H1 (cell line): ENCODE data around the gene GPR161. TPM values are rescaled to one million over a fixed set of nuclear protein-coding genes. Genes with fewer than 3 reads are reported as not detected.

ENCODE experiments used
- CTCF ChIA-PET: fragments of 300-600 bp; sonication (Branson Sonifier 250); formaldehyde crosslinking; loops from one replicate; lab custom pipeline; 2021; ENCODE audit not compliant: partially characterized antibody; lab: Charles Lee
- POLR2A ChIA-PET: fragments of 300-600 bp; sonication (Branson Sonifier 250); formaldehyde crosslinking; loops from one replicate; lab custom pipeline; 2021; ENCODE audit warnings: inconsistent platforms; ENCODE audit not compliant: partially characterized antibody; lab: Charles Lee
- DNase-seq, 2 experiments: peaks; one replicate each; pipeline versions ENCODE4 v3.0.0 to v3.0.0-alpha.2; 2010 to 2022; ENCODE audit warnings: low spot score in 2 of 2, low read depth in 1 of 2, mixed read lengths in 1 of 2
- FAIRE-seq: peaks from 2 replicates; lab custom pipeline; 2011; peaks lifted over from hg19 to GRCh38; lab: Jason Lieb, UNC
- H2AFZ ChIP-seq: 2 replicates; pipeline ENCODE4 v1.8.1; 2012; ENCODE audit warnings: low read length, inconsistent platforms
- H2AK5ac ChIP-seq: 2 replicates; pipeline ENCODE4 v1.6.1; 2013; ENCODE audit warnings: low read depth, low read length
- H2BK120ac ChIP-seq: replicated peaks from 2 replicates; pipeline ENCODE3; 2013; ENCODE audit warnings: low read depth, low read length, inconsistent platforms
- H2BK12ac ChIP-seq: 2 replicates; pipeline ENCODE4 v1.6.1; 2013; ENCODE audit warnings: low read depth, low read length
- H2BK15ac ChIP-seq: 2 replicates; pipeline ENCODE4 v1.6.1; 2013; ENCODE audit warnings: low read length
- H2BK20ac ChIP-seq: 2 replicates; pipeline ENCODE4 v1.6.1; 2013; ENCODE audit warnings: low read length
- H2BK5ac ChIP-seq: 2 replicates; pipeline ENCODE4 v1.6.1; 2013; ENCODE audit warnings: low read depth, low read length
- H3K14ac ChIP-seq: 2 replicates; pipeline ENCODE4 v1.6.1; 2013; ENCODE audit warnings: inconsistent platforms; ENCODE audit not compliant: insufficient read length
- H3K18ac ChIP-seq: 2 replicates; pipeline ENCODE4 v1.6.1; 2013; ENCODE audit warnings: low read length; ENCODE audit errors: extremely low read depth
- H3K23ac ChIP-seq: 2 replicates; pipeline ENCODE4 v1.6.1; 2013; ENCODE audit warnings: inconsistent platforms; ENCODE audit not compliant: insufficient read length
- H3K23me2 ChIP-seq: 2 replicates; pipeline ENCODE4 v1.6.1; 2013; ENCODE audit warnings: low read depth, low read length
- H3K27ac ChIP-seq: 2 replicates; pipeline ENCODE4 v1.6.1; 2011; ENCODE audit warnings: low read depth, low read length, inconsistent platforms
- H3K27me3 ChIP-seq, 4 experiments: replicated peaks in 1 of 4; 1 replicate in 1 of 4; 2 replicates in 3 of 4; pipeline versions ENCODE4 v1.6.1 to v1.8.1; 2011 to 2013; ENCODE audit warnings: low read length in 3 of 4, mild to moderate bottlenecking in 3 of 4, inconsistent platforms in 2 of 4, mixed read lengths in 2 of 4, moderate library complexity in 1 of 4; ENCODE audit not compliant: control insufficient read depth in 3 of 4, insufficient read depth in 3 of 4; ENCODE audit errors: extremely low read depth in 1 of 4
- H3K36me3 ChIP-seq, 4 experiments: 2 replicates each; pipeline versions ENCODE4 v1.6.1 to v1.8.1; 2011 to 2013; ENCODE audit warnings: mild to moderate bottlenecking in 4 of 4, low read length in 3 of 4, moderate library complexity in 2 of 4, control low read depth in 1 of 4, inconsistent platforms in 1 of 4; ENCODE audit not compliant: insufficient read depth in 4 of 4, control insufficient read depth in 2 of 4
- H3K4ac ChIP-seq: replicated peaks from 2 replicates; pipeline ENCODE3; 2013; ENCODE audit warnings: low read length, low read depth, mixed read lengths, inconsistent platforms; ENCODE audit not compliant: insufficient read length
- H3K4me1 ChIP-seq, 4 experiments: replicated peaks in 1 of 4; 1 replicate in 1 of 4; 2 replicates in 3 of 4; pipeline versions ENCODE4 v1.6.1 to v1.8.1; 2011 to 2013; ENCODE audit warnings: low read length in 3 of 4, inconsistent platforms in 2 of 4, mixed read lengths in 1 of 4; ENCODE audit not compliant: insufficient read depth in 4 of 4, control insufficient read depth in 3 of 4
- H3K4me2 ChIP-seq, 2 experiments: 2 replicates each; pipeline versions ENCODE4 v1.6.1 to v1.8.1; 2011 to 2013; ENCODE audit warnings: low read depth in 2 of 2, low read length in 2 of 2, control low read depth in 1 of 2, inconsistent platforms in 1 of 2, mild to moderate bottlenecking in 1 of 2; ENCODE audit not compliant: insufficient read depth in 1 of 2
- H3K4me3 ChIP-seq, 4 experiments: fragments of 200-600, 300-600 bp in 1 of 4; sonication (generic), shearing (Covaris generic), sonication (Bioruptor Twin) in 1 of 4; 2 replicates each; pipeline versions ENCODE4 v1.5.1 to v1.8.1; 2011 to 2016; ENCODE audit warnings: low read length in 4 of 4, low read depth in 3 of 4, control low read depth in 2 of 4, inconsistent platforms in 2 of 4, mild to moderate bottlenecking in 2 of 4, mixed read lengths in 1 of 4, moderate library complexity in 1 of 4; ENCODE audit not compliant: insufficient read depth in 2 of 4; ENCODE audit errors: extremely low read depth in 1 of 4
- H3K56ac ChIP-seq: replicated peaks from 2 replicates; pipeline ENCODE3; 2013; ENCODE audit warnings: low read depth, mild to moderate bottlenecking, mixed read lengths, low read length, inconsistent platforms; ENCODE audit not compliant: insufficient read length
- H3K79me1 ChIP-seq: 2 replicates; pipeline ENCODE4 v1.6.1; 2013; ENCODE audit warnings: low read depth, low read length, control low read depth
- H3K79me2 ChIP-seq, 2 experiments: 2 replicates each; pipeline versions ENCODE4 v1.6.1 to v1.8.1; 2012 to 2013; ENCODE audit warnings: low read length in 2 of 2, mild to moderate bottlenecking in 2 of 2, inconsistent platforms in 1 of 2; ENCODE audit not compliant: insufficient read depth in 2 of 2, control insufficient read depth in 1 of 2
- H3K9ac ChIP-seq, 4 experiments: replicated peaks in 1 of 4; 1 replicate in 1 of 4; 2 replicates in 3 of 4; pipeline versions ENCODE4 v1.6.1 to v1.8.1; 2011 to 2013; ENCODE audit warnings: low read depth in 3 of 4, low read length in 3 of 4, control low read depth in 2 of 4, mild to moderate bottlenecking in 2 of 4, moderate library complexity in 2 of 4, inconsistent platforms in 1 of 4; ENCODE audit errors: extremely low read depth in 1 of 4
- H3K9me3 ChIP-seq, 2 experiments: 2 replicates each; pipeline versions ENCODE4 v1.6.1 to v1.8.1; 2012 to 2013; ENCODE audit warnings: mild to moderate bottlenecking in 2 of 2, moderate library complexity in 2 of 2, control low read depth in 1 of 2, inconsistent platforms in 1 of 2, low read depth in 1 of 2, low read length in 1 of 2, mixed read lengths in 1 of 2; ENCODE audit not compliant: insufficient read depth in 2 of 2
- H4K20me1 ChIP-seq, 2 experiments: replicated peaks in 1 of 2; 2 replicates each; pipeline versions ENCODE3 to v1.8.1; 2011 to 2013; ENCODE audit warnings: inconsistent platforms in 2 of 2, low read length in 2 of 2, mild to moderate bottlenecking in 1 of 2; ENCODE audit not compliant: insufficient read depth in 2 of 2, control insufficient read depth in 1 of 2
- H4K5ac ChIP-seq: 2 replicates; pipeline ENCODE4 v1.6.1; 2013; ENCODE audit warnings: low read length, low read depth, mixed read lengths, inconsistent platforms; ENCODE audit not compliant: insufficient read length
- H4K8ac ChIP-seq: 2 replicates; pipeline ENCODE4 v1.8.0; 2013; ENCODE audit warnings: mild to moderate bottlenecking, moderate library complexity, low read length, inconsistent platforms; ENCODE audit not compliant: insufficient read depth; ENCODE audit errors: extremely low read depth
- H4K91ac ChIP-seq: replicated peaks from 2 replicates; pipeline ENCODE3; 2013; ENCODE audit warnings: low read length, mixed read lengths, inconsistent platforms; ENCODE audit not compliant: insufficient read length
- WGBS, 2 experiments: shearing (Covaris generic) in 1 of 2; methylation state at CpG; one replicate each; pipeline versions ENCODE4 v1.1.6 to v1.1.7; 2013 to 2015; ENCODE audit warnings: low lambda C conversion rate in 2 of 2, mixed read lengths in 2 of 2, inconsistent platforms in 1 of 2, low coverage in 1 of 2, missing lambda C conversion rate in 1 of 2; ENCODE audit not compliant: insufficient replicate concordance in 2 of 2, insufficient coverage in 1 of 2, insufficient read length in 1 of 2; ENCODE audit errors: extremely low coverage in 1 of 2, missing lambda C conversion rate in 1 of 2; 5-methylcytosine and 5-hydroxymethylcytosine counted together
- polyA plus RNA-seq, 7 experiments: library from polyadenylated mRNA; depleted of rRNA in 3 of 7; stranded (reverse) in 5 of 7; unstranded in 2 of 7; fragments of >200 nt in 5 of 7; fragments of 200-250 nt in 2 of 7; gene quantifications; 1 replicate in 5 of 7; 2 replicates in 1 of 7; 4 replicates in 1 of 7; pipeline versions ENCODE4 v1.2.1 to v1.2.3, GENCODE V29; 2011 to 2013; ENCODE audit warnings: missing spikeins in 2 of 7, mixed read lengths in 2 of 7
- total RNA-seq: library from RNA; stranded (reverse); fragmentation: NEBNext Ultra II Directional; extraction: Animal tissue kit (Norgen Biotek cat#: 25700); gene quantifications from 2 replicates; pipeline ENCODE4 v1.2.1, GENCODE V29; 2021

The GPR161 gene
- total and polyA plus RNA-seq, 2 of the 8 experiments (the other 6 are each of a cell fraction or from before 2014, with no cell fraction given): 13.7 to 16.8 TPM

- CTCF ChIA-PET: interaction anchor here (6.1 kb wide), 1 partner anchor 8 kb away, joined by 75 read pairs; no protein-coding TSS in a partner anchor
- Histone ChIP-seq H4K5ac (no peak overlapping the region), H3K56ac (no peak overlapping the region), H2BK120ac (no peak overlapping the region), H3K4ac (no peak overlapping the region), H3K9me3 (no peaks in the 10 kb centered on the region), H3K4me1 (peaks cover 0 to 3% (median 0%) of the 10 kb centered on the region in 4 experiments; a peak in 1 of 7 replicates), H4K91ac (no peak overlapping the region), H3K4me3 (no peak overlapping the region), H3K18ac (no peak overlapping the region), H4K8ac (peak overlapping the region; percentile 28; the same call in 1 of the 2 replicates), H2BK15ac (no peak overlapping the region), H3K27me3 (no peaks in the 10 kb centered on the region), H2BK20ac (no peak overlapping the region), H2BK12ac (no peak overlapping the region), H3K14ac (no peak overlapping the region), H3K79me1 (no peaks in the 10 kb centered on the region), H3K23me2 (no peaks in the 10 kb centered on the region), H3K23ac (no peak overlapping the region), H3K79me2 (no peaks in the 10 kb centered on the region), H3K27ac (0 out of 2 replicates have a peak overlapping the region, but pooled peaks have one; percentile 10), H3K9ac (no peak overlapping the region), H3K4me2 (no peak overlapping the region), H2AK5ac (no peak overlapping the region), H2AFZ (no peak overlapping the region), H3K36me3 (peaks cover 0 to 2% (median 0%) of the 10 kb centered on the region in 4 experiments; a peak in 1 of 8 replicates), H4K20me1 (peaks cover 0 to 3% of the 10 kb centered on the region in 2 experiments), H2BK5ac (no peak overlapping the region)
- FAIRE-seq (no peak), DNase-seq (no peak)
- WGBS, 2 experiments: 89% methylated on average over 14 of the region's 14 CpGs; no CpG with 5 or more reads in 1 of the 2 experiments
- POLR2A ChIA-PET: interaction anchor here (1.8 kb wide), 1 partner anchor 8 kb away, joined by 3 read pairs; no protein-coding TSS in a partner anchor
Measured at GRCh38 chr1:168090395-168090794, 46.3 kb downstream of the GPR161 start.
